IPS-20b (cell line): ENCODE data around the gene HOMER1.
"Not testable (repeated sequence)": the region's sequence is repeated elsewhere in the genome, so short reads cannot be mapped to it uniquely, and the experiment has no call there.

ENCODE experiments used
- H3K27ac ChIP-seq: one replicate; pipeline ENCODE4 v1.5.1; 2013; ENCODE audit warnings: low read length
- H3K27me3 ChIP-seq: 2 replicates; pipeline ENCODE4 v1.6.1; 2013; ENCODE audit warnings: mild to moderate bottlenecking, low read length, inconsistent platforms; ENCODE audit not compliant: insufficient read depth
- H3K36me3 ChIP-seq: 2 replicates; pipeline ENCODE4 v1.6.1; 2013; ENCODE audit warnings: low read depth, mild to moderate bottlenecking, inconsistent platforms, low read length, moderate library complexity; ENCODE audit not compliant: insufficient read depth
- H3K4me1 ChIP-seq: 2 replicates; pipeline ENCODE4 v1.6.1; 2013; ENCODE audit warnings: mild to moderate bottlenecking, control low read depth, inconsistent platforms, low read length, moderate library complexity; ENCODE audit not compliant: insufficient read depth
- H3K4me3 ChIP-seq: 2 replicates; pipeline ENCODE4 v1.5.1; 2013; ENCODE audit warnings: mild to moderate bottlenecking, low read length, inconsistent platforms
- H3K9ac ChIP-seq: 2 replicates; pipeline ENCODE4 v1.6.1; 2013; ENCODE audit warnings: low read depth, mild to moderate bottlenecking, inconsistent platforms, low read length, moderate library complexity
- H3K9me3 ChIP-seq: 2 replicates; pipeline ENCODE4 v1.6.1; 2013; ENCODE audit warnings: mild to moderate bottlenecking, low read depth, low read length, inconsistent platforms; ENCODE audit not compliant: insufficient read depth

Gene HOMER1

GRCh38 chr5:79401216-79401615, 112.7 kb downstream of the HOMER1 start:
- H3K27ac ChIP-seq: no peak overlapping the region
- peaks cover 25% of the 10 kb centered on the region for H3K36me3 ChIP-seq
- H3K9me3 ChIP-seq: no peaks in the 10 kb centered on the region
- no peaks in the 10 kb centered on the region for H3K4me1 ChIP-seq
- no peak overlapping the region for H3K4me3 ChIP-seq
- no peaks in the 10 kb centered on the region for H3K27me3 ChIP-seq
- H3K9ac ChIP-seq: no peak overlapping the region

- Histone ChIP-seq H3K27ac (no peak overlapping the region), H3K4me1 (no peaks in the 10 kb centered on the region), H3K9me3 (no peaks in the 10 kb centered on the region), H3K36me3 (peaks cover 46% of the 10 kb centered on the region), H3K9ac (no peak overlapping the region), H3K27me3 (no peaks in the 10 kb centered on the region), H3K4me3 (no peak overlapping the region)
Measured at GRCh38 chr5:79399046-79399445, 114.9 kb downstream of the HOMER1 start.

DNA sequence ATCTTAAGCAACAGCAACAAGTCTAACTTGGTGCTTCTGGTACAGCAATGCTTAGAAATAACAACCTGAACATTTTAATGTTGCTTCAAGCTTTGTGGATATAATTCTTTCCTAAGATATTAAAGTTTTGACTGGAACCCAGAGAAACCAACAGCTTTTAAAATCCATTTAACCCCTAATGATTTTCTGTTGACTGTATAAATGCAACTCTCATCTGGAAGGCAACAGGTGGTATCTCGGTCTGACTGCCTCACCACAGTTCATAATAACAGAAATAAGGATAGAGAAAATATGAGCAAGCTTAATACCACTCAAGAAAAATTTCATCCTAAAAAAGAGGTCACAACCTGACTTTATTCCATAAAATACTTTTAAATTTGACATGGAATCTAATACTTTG, 116.9 kb downstream of the HOMER1 start:
- H3K36me3 ChIP-seq: peaks cover 52% of the 10 kb centered on the region
- no peaks in the 10 kb centered on the region for H3K4me1 ChIP-seq
- no peaks in the 10 kb centered on the region for H3K9me3 ChIP-seq
- H3K27me3 ChIP-seq: no peaks in the 10 kb centered on the region
- no peak overlapping the region for H3K4me3 ChIP-seq
- no peak overlapping the region for H3K27ac ChIP-seq
- no peak overlapping the region for H3K9ac ChIP-seq

DNA sequence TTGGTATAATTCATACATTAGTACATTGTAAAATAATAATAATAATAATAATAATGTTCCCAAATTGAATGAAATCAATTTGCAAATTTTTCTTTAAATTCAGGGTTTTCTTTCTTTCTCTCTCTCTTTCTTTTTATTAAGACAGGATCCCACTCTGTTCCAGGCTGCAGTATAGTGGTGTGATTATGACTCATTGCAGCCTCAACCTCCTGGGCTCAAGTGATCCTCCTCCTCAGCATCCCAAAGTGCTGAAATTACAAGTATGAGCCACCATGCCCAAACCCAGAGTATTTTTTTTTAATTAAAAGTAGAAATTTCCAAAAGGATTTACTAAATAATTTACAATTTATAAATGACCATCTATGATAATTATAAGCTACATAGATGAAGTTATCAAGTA, 117.7 kb downstream of the HOMER1 start:
- no peaks in the 10 kb centered on the region for H3K4me1 ChIP-seq
- peaks cover 47% of the 10 kb centered on the region for H3K36me3 ChIP-seq
- H3K4me3 ChIP-seq: no peak overlapping the region
- H3K9me3 ChIP-seq: no peaks in the 10 kb centered on the region
- no peaks in the 10 kb centered on the region for H3K27me3 ChIP-seq
- H3K9ac ChIP-seq: no peak overlapping the region
- no peak overlapping the region for H3K27ac ChIP-seq

GRCh38 chr5:79395296-79395695, 118.6 kb downstream of the HOMER1 start:
- H3K4me1 ChIP-seq: no peaks in the 10 kb centered on the region
- H3K9ac ChIP-seq: no peak overlapping the region
- H3K27me3 ChIP-seq: no peaks in the 10 kb centered on the region
- H3K27ac ChIP-seq: no peak overlapping the region
- H3K4me3 ChIP-seq: no peak overlapping the region
- peaks cover 47% of the 10 kb centered on the region for H3K36me3 ChIP-seq
- H3K9me3 ChIP-seq: no peaks in the 10 kb centered on the region

- no peak overlapping the region for H3K9ac ChIP-seq
- H3K4me3 ChIP-seq: no peak overlapping the region
- no peaks in the 10 kb centered on the region for H3K9me3 ChIP-seq
- H3K27ac ChIP-seq: no peak overlapping the region
- no peaks in the 10 kb centered on the region for H3K4me1 ChIP-seq
- no peaks in the 10 kb centered on the region for H3K27me3 ChIP-seq
- peaks cover 45% of the 10 kb centered on the region for H3K36me3 ChIP-seq
Measured at GRCh38 chr5:79392776-79393175, 121.2 kb downstream of the HOMER1 start.

DNA sequence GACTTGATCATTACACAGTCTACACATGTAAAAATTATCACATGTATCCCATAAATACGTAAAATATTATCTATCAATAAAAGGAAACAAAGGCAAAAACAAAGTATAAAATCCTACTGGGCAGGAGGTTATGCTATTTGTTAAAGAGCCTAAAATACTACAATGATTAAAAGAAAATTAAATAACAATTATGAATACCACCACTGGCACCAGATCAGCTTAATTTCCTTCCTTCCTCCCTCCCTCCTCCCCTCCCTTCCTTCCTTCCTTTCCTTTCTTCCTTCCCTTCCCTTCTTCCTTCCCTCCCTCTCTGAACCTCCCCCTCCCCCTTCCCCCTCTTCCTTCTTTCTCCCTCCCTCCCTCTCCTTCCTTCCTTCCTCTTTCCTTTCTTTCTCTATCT, 127.3 kb downstream of the HOMER1 start:
- H3K4me3 ChIP-seq: no peak overlapping the region
- H3K9ac ChIP-seq: no peak overlapping the region
- H3K9me3 ChIP-seq: no peaks in the 10 kb centered on the region
- H3K4me1 ChIP-seq: no peaks in the 10 kb centered on the region
- H3K27me3 ChIP-seq: no peaks in the 10 kb centered on the region
- peaks cover 6% of the 10 kb centered on the region; the same call in 1 of the 2 replicates for H3K36me3 ChIP-seq
- no peak overlapping the region for H3K27ac ChIP-seq

DNA sequence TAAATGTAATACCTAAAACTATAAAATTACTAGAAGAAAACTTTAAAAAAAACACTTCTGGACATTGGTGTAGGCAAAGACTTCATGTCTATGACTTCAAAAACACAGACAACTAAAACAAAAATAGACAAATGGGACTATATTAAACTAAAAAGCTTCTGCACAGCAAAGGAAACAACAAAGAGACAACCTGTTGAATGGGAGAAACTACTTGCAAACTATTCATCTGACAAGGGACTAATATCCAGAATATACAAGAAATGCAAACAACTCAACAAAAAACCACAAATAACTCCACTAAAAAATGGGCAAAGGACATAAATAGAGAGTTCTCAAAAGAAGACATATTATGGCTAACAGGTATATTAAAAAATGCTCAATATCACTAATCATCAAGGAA, 128.8 kb downstream of the HOMER1 start:
- not testable (repeated sequence) for H3K9me3 ChIP-seq, H3K27ac ChIP-seq, H3K27me3 ChIP-seq, H3K9ac ChIP-seq, H3K4me3 ChIP-seq, H3K36me3 ChIP-seq, H3K4me1 ChIP-seq

GRCh38 chr5:79378510-79379186, 135.3 kb downstream of the HOMER1 start:
- no peak overlapping the region for H3K4me3 ChIP-seq
- peaks cover 7% of the 10 kb centered on the region; the same call in 1 of the 2 replicates for H3K36me3 ChIP-seq
- H3K27me3 ChIP-seq: no peaks in the 10 kb centered on the region
- no peak overlapping the region for H3K9ac ChIP-seq
- H3K27ac ChIP-seq: no peak overlapping the region
- no peaks in the 10 kb centered on the region for H3K4me1 ChIP-seq
- H3K9me3 ChIP-seq: no peaks in the 10 kb centered on the region

DNA sequence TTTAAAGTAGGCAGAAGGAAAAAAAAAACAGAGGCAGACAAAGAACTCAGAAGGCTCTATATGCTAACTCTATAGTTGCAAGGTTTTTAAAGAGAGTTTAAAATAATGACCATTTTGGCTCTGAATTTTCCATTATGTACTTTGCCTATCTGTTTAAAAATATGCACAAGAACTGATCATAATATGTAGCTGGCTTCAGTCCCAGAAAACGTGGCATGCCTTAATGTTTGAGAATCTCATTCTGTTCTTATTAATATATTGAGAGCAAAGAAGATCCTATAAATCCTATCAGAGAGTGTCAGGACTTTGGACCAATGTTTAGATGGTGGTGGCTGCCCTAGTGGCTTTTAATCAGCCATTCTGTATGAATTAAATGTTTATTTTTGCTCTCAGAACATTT, 156.5 kb downstream of the HOMER1 start:
- H3K9ac ChIP-seq: no peak overlapping the region
- no peaks in the 10 kb centered on the region for H3K9me3 ChIP-seq
- H3K36me3 ChIP-seq: no peaks in the 10 kb centered on the region
- no peaks in the 10 kb centered on the region for H3K4me1 ChIP-seq
- H3K4me3 ChIP-seq: no peak overlapping the region
- no peak overlapping the region for H3K27ac ChIP-seq
- H3K27me3 ChIP-seq: no peaks in the 10 kb centered on the region

GRCh38 chr5:79349881-79350280, 164.1 kb downstream of the HOMER1 start:
- Histone ChIP-seq H3K27me3 (no peaks in the 10 kb centered on the region), H3K27ac (no peak overlapping the region), H3K9me3 (no peaks in the 10 kb centered on the region), H3K36me3 (no peaks in the 10 kb centered on the region), H3K9ac (no peak overlapping the region), H3K4me3 (no peak overlapping the region), H3K4me1 (no peaks in the 10 kb centered on the region)

- Histone ChIP-seq H3K27ac (no peak overlapping the region), H3K4me1 (no peaks in the 10 kb centered on the region), H3K9me3 (no peaks in the 10 kb centered on the region), H3K27me3 (no peaks in the 10 kb centered on the region), H3K9ac (no peak overlapping the region), H3K36me3 (no peaks in the 10 kb centered on the region), H3K4me3 (no peak overlapping the region)
Measured at GRCh38 chr5:79349047-79349446, 164.9 kb downstream of the HOMER1 start.
